Subcutaneous abdominal adipose tissue (tissue), 5 donors: Measurements from ENCODE around the gene FCMR.

Experiments used
- H3K27ac ChIP-seq: one replicate; pipeline ENCODE4 v1.7.0; 2013; ENCODE audit warnings: low read depth, mild to moderate bottlenecking, inconsistent platforms, low read length, moderate library complexity
- H3K27me3 ChIP-seq, 5 donors: one replicate each; pipeline ENCODE4 v1.7.0; 2013; ENCODE audit warnings: low read length in 5 of 5, inconsistent platforms in 1 of 5; ENCODE audit not compliant: control insufficient read depth in 5 of 5, insufficient read depth in 4 of 5
- H3K36me3 ChIP-seq, 5 donors: one replicate each; pipeline ENCODE4 v1.7.0; 2013; ENCODE audit warnings: low read length in 5 of 5; ENCODE audit not compliant: control insufficient read depth in 5 of 5, insufficient read depth in 5 of 5
- H3K4me1 ChIP-seq, 5 donors: one replicate each; pipeline ENCODE4 v1.7.0; 2013; ENCODE audit warnings: low read length in 5 of 5, mild to moderate bottlenecking in 3 of 5, moderate library complexity in 1 of 5; ENCODE audit not compliant: control insufficient read depth in 5 of 5, insufficient read depth in 5 of 5
- H3K4me3 ChIP-seq, 5 donors: one replicate each; pipeline ENCODE4 v1.7.0; 2013; ENCODE audit warnings: low read length in 5 of 5, low read depth in 1 of 5
- H3K9ac ChIP-seq, 5 donors: one replicate each; pipeline ENCODE4 v1.7.0; 2013; ENCODE audit warnings: low read length in 5 of 5, mild to moderate bottlenecking in 4 of 5, moderate library complexity in 3 of 5
- H3K9me3 ChIP-seq, 5 donors: one replicate each; pipeline ENCODE4 v1.7.0; 2013; ENCODE audit warnings: low read length in 5 of 5; ENCODE audit not compliant: control insufficient read depth in 5 of 5
- donor health status: healthy.
- donor health status: healthy.
- donor health status: healthy.
- donor health status: healthy.
- donor health status: healthy.

Gene FCMR, protein sequence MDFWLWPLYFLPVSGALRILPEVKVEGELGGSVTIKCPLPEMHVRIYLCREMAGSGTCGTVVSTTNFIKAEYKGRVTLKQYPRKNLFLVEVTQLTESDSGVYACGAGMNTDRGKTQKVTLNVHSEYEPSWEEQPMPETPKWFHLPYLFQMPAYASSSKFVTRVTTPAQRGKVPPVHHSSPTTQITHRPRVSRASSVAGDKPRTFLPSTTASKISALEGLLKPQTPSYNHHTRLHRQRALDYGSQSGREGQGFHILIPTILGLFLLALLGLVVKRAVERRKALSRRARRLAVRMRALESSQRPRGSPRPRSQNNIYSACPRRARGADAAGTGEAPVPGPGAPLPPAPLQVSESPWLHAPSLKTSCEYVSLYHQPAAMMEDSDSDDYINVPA

DNA sequence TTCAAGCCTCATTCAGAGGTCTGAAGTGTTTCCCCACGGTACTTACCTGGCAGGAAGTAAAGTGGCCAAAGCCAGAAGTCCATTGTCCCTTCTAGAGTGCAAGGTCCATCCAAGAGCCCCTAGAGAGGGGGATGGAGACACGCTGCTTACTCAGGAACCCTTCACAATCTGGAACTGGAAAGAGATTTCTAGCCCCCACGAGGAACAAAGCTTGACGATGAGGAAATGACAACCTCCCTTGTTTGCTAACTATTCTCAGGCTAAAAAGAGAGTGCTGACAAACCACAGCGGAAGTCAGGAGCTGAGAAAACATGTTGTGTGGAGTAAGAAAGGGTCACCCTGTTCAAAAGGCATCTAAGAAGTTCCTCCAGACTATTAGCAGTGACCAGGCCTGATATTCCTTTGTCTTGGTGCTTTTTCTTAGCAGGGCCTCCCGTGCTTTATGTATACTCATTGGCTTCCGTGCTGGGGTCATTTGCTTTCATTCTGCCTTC is at the start of gene FCMR:
Gene FCMR (minus strand): TSS at position 170 of the 494 bp plus-strand sequence. CDS start 87 bp downstream, at position 83.
- H3K27ac ChIP-seq = no peak within 1 kb of the TSS
- H3K9ac ChIP-seq = no peak within 1 kb of the TSS

DNA sequence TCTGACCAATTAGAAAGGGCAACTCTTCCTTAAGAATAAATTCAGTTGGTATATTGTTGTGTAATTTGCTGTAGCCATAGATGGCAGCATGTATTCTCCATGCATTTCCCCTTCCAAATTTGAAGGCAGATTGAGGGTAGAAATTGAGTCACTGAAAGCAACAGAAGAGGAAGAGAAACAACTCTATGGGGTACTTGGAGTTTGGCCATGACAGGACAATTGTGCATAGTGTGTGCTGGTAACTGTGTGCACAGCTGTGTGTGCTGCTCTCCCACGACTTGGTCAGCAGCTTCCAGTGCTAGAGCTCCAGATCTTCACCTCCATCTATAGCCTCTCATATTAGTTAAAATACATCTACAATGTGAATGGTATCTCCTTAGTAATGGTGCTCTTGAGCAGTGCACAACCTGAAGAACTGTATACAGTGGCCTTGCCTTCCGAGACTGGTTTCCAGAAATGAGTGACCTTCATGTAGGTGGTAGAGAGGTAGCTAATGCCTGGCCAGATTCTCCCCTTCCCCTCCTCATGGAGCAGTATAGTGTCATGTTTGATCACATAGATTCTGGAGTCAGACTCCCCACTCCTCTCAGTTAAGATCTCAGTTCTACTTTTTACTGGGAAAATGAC is 49.4 kb upstream of the FCMR start:
- H3K4me1 ChIP-seq = peaks cover 0 to 26% (median 0%) of the 10 kb centered on the region in 5 donors

More for the DNA sequence above, at the start of gene FCMR:
- Histone ChIP-seq H3K4me3 (peak within 1 kb of the TSS in 2 of 5 donors; percentile 4 to 8), H3K9me3 (no peaks in the 10 kb centered on the region), H3K27me3 (peaks cover 0 to 2% (median 0%) of the 10 kb centered on the region in 5 donors), H3K4me1 (peaks cover 0 to 44% (median 19%) of the 10 kb centered on the region in 5 donors), H3K36me3 (no peaks in the 10 kb centered on the region)

DNA sequence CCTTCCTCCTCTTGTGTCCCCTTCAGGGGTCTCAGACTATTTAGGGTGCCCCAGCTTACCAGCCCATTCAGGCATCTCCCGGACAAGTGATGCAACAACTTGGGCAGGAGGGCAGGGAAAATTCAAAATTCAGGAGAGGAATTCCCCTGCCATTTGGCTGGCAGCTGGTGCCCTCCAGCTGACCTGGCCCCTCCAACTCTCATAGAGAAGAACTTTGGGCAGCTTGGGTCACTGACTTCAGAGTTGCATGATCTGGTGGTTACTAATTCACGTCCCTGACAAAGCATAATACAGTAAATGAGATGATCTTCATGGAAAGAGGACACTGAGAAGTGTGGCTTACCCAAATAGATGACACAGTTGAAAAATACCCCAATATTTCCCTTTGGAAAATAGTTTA is 48.7 kb upstream of the FCMR start, which contains the start of gene FCAMR:
Gene FCAMR (minus strand): TSS at position 15 of the 400 bp plus-strand sequence. CDS start 335 bp downstream, outside the sequence.
- no peak within 1 kb of the TSS for H3K4me3 ChIP-seq
- peaks cover 0 to 9% (median 4%) of the 10 kb centered on the region in 5 donors for H3K27me3 ChIP-seq
- H3K4me1 ChIP-seq = peaks cover 0 to 26% (median 0%) of the 10 kb centered on the region in 5 donors
- H3K9ac ChIP-seq = no peak within 1 kb of the TSS
- no peak within 1 kb of the TSS for H3K27ac ChIP-seq
- no peaks in the 10 kb centered on the region for H3K36me3 ChIP-seq
- no peaks in the 10 kb centered on the region for H3K9me3 ChIP-seq

More for the DNA sequence above, 49.4 kb upstream of the FCMR start:
- Histone ChIP-seq H3K4me3 (no peak overlapping the region), H3K9me3 (no peaks in the 10 kb centered on the region), H3K27me3 (peaks cover 0 to 9% (median 4%) of the 10 kb centered on the region in 5 donors), H3K27ac (no peak overlapping the region), H3K9ac (no peak overlapping the region), H3K36me3 (no peaks in the 10 kb centered on the region)

DNA sequence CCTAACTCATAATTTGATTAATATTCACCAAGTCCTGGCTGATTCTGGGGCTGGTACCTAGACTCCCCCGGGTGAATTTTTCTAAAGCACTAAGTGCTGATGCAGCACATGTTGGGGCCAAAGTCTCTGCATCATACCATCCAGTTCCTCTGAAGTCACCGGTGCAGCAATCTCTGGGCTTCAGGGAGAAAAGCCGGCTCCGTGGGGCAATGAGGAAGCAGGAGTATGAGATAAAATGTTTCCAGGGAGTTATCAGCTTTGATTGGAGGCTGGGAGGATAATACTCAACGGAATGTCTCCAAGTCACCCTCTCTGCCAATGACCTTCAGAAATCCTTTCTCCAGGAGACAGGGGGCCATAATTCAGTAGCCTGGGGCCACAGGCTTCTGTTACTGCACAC is 47.3 kb upstream of the FCMR start:
- H3K27ac ChIP-seq = no peak overlapping the region

DNA sequence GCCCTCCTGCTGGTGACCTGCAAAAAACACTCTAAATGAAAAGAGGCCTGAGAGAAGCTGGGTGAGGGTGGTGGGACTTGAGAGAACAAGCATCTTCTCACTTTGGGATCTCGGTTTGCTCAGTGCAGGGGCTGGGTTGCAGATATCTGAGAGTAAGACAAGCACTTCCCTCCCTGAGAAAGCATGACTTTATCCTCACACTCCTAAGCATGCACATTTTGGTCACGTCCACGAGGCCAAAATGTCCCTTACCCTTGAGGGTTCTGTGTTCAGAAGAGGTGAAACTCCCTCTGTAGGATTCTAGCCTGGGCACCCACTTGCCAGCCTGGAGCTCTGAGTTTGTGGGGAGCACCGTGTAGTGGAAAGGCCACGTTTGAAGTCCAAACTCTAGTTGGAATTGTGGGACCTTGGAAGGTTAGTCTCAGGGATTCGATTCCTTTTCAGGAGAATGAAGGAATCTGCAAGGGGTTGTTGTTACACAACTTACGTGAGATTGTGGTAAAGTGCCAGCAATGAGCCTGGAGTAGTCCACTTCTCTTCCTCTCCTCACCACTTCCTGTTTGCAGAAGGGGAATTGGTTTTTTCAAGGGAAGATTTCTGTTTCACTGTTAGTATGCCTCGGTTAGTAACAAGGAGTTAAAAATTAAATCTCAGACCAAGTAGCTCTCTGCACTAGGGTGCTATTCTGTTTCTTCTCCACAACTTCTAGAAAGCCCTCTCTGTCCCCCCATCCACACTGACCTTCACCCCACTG is 45.5 kb upstream of the FCMR start:
- Histone ChIP-seq H3K4me1 (peaks cover 0 to 29% (median 0%) of the 10 kb centered on the region in 5 donors), H3K27me3 (peaks cover 0 to 9% (median 4%) of the 10 kb centered on the region in 5 donors), H3K9me3 (no peaks in the 10 kb centered on the region), H3K9ac (no peak overlapping the region), H3K27ac (no peak overlapping the region), H3K4me3 (no peak overlapping the region), H3K36me3 (no peaks in the 10 kb centered on the region)

More for the DNA sequence above, 47.3 kb upstream of the FCMR start:
- Histone ChIP-seq H3K4me3 (no peak overlapping the region), H3K9ac (no peak overlapping the region), H3K9me3 (no peaks in the 10 kb centered on the region), H3K36me3 (no peaks in the 10 kb centered on the region), H3K4me1 (peaks cover 0 to 26% (median 0%) of the 10 kb centered on the region in 5 donors), H3K27me3 (peaks cover 0 to 9% (median 4%) of the 10 kb centered on the region in 5 donors)

DNA sequence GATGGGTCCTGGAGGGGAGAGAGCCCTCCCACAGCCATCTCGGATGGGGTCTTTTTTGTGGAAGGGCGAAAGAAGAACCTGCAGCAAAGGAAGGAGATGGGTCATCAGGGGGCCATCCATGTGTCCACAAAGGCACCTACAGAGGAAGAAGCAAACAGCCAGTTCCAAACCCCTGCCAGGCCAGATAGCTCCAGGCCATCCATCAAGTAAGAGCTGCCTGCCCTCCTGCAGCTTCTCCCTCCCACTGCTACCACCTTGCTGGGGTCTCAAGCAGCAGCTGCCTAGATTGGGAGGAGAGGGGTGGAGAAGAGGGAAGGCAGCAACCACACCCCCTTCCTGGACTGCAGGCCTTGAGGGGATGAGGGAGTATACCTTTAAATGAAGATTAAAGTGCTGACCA is 44.0 kb upstream of the FCMR start:
- H3K4me3 ChIP-seq = no peak overlapping the region
- H3K27me3 ChIP-seq = peaks cover 0 to 9% (median 4%) of the 10 kb centered on the region in 5 donors
- no peak overlapping the region for H3K9ac ChIP-seq
- H3K4me1 ChIP-seq = peaks cover 0 to 29% (median 0%) of the 10 kb centered on the region in 5 donors
- no peak overlapping the region for H3K27ac ChIP-seq
- no peaks in the 10 kb centered on the region for H3K9me3 ChIP-seq
- no peaks in the 10 kb centered on the region for H3K36me3 ChIP-seq

DNA sequence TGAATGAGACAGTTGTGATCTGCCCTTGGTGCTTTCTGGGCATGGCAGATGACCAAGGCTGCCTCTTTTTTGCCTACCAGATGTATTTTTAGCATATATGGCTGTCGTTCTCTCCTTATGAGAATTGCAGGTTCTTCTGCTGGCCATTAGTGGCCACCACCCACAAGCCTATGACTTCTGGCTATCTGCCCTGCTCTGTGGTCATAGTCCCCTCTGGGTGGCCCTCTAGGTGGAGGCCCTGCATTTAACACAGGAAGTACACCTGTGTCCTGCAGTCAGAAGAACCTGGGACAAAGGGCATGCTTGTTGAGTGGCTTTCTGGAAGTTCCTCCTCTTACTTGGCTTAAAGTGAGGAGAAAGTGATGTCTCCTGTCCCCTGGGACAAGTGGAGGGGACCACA is 42.0 kb upstream of the FCMR start:
- H3K4me1 ChIP-seq = peaks cover 0 to 20% (median 0%) of the 10 kb centered on the region in 5 donors
- no peak overlapping the region for H3K4me3 ChIP-seq

DNA sequence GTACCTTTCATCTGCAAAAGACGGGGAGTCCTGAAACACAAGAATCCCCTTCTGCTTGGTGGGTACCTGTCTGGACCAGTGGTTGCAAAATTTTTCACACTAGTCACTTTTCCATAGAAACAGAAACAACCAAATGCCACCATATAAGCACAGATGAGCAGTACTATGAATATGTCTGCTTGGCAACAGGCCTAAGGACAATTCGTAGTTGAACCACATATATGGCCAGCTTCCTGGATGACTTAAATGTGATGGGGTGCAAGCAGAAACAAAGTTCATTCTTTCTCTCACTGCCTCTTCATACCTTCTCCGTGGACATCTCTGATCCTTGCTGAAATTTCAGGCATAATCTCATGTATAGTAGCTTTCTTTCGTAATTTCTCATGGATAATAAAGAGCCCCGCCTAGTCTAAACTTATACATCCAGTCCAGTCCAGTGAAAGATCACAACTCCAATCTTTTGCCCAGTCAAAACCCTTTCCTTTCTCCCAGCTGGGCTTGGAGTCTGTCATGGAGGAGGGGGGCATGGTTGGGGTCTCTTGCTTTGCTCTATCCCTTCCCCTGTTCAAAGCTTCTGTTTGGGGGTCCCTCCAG is 41.5 kb upstream of the FCMR start:
- Histone ChIP-seq H3K4me3 (no peak overlapping the region), H3K4me1 (peaks cover 0 to 20% (median 0%) of the 10 kb centered on the region in 5 donors), H3K9ac (no peak overlapping the region), H3K27me3 (peaks cover 0 to 2% (median 0%) of the 10 kb centered on the region in 5 donors), H3K27ac (no peak overlapping the region), H3K9me3 (no peaks in the 10 kb centered on the region), H3K36me3 (no peaks in the 10 kb centered on the region)

More for the DNA sequence above, 42.0 kb upstream of the FCMR start:
- Histone ChIP-seq H3K9ac (no peak overlapping the region), H3K27ac (no peak overlapping the region), H3K27me3 (peaks cover 0 to 2% (median 0%) of the 10 kb centered on the region in 5 donors), H3K36me3 (no peaks in the 10 kb centered on the region), H3K9me3 (no peaks in the 10 kb centered on the region)

DNA sequence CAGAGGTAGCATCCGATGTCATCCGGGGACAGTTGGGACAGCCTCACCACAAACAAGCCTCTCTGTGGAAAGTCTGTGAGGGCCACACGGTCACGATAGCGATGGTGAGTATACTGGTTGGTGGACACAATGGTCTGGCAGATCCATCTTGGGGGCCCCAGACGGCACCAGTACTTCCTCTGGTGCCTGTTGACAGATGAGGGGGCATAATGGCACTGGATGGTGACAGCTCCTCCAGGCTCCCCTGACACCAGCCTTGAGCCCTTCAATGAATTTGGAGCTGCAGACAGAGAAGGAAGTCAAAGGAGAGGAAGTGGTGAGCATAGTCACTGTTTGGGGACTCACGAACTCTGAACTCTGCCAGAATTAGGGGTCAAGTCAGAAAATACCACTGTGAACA is 40.5 kb upstream of the FCMR start:
- Histone ChIP-seq H3K4me3 (no peak overlapping the region), H3K27me3 (peaks cover 0 to 2% (median 0%) of the 10 kb centered on the region in 5 donors), H3K27ac (no peak overlapping the region), H3K4me1 (peaks cover 0 to 12% (median 0%) of the 10 kb centered on the region in 5 donors), H3K9me3 (no peaks in the 10 kb centered on the region), H3K36me3 (no peaks in the 10 kb centered on the region), H3K9ac (no peak overlapping the region)
